Epithelial cell of umbilical artery (primary cell): ENCODE measurements around the gene CD36. TPM values are rescaled to one million over a fixed set of nuclear protein-coding genes. Genes with fewer than 3 reads are reported as not detected.

ENCODE experiments used
- total RNA-seq: library from RNA; depleted of rRNA; stranded (reverse); fragments of >200 nt; gene quantifications from 2 replicates; pipeline ENCODE4 v1.2.3, GENCODE V29; 2014

CD36 gene
- 0.15 and 0.32 TPM in 2 replicates for total RNA-seq

GRCh38 chr7:80637911-80638765 is at the start of gene CD36:
TSS of gene CD36 (plus strand) at chr7:80638642. CDS start at chr7:80646741, 8,099 bp downstream.

Other genes starting within 250 kb of the CD36 start
- not detected in 2 replicates for gene GNAT3, start 126.6 kb upstream of the CD36 start, total RNA-seq